ENCODE results near the gene KMT2C. TPM values are rescaled to one million over a fixed set of nuclear protein-coding genes. Genes with fewer than 3 reads are reported as not detected.
"Not testable (repeated sequence)": the region's sequence is repeated elsewhere in the genome, so short reads cannot be mapped to it uniquely, and the experiment has no call there.

The KMT2C gene
- total RNA-seq, 1 donor: 122 TPM

DNA sequence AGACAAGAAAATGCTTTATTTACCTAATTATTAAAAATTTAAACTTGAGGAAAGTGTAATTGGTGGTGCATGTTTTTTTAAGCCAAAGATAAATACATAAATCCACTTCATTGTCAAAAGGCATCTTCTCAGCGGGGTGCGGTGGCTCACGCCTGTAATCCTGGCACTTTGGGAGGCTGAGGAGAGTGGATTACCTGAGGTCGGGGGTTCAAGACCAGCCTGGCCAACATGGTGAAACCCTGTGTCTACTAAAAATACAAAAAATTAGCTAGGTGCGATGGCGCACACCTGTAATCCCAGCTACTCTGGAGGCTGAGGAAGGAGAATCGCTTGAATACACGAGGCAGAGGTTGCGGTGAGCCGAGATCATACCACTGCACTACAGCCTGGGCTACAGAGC is 3.1 kb downstream of the KMT2C start:
- H3K27me3 ChIP-seq (ENCODE audit: insufficient read depth, low read length); H3K9me3 ChIP-seq (ENCODE audit: low read depth, low read length); H3K4me3 ChIP-seq (ENCODE audit: low read length): not testable (repeated sequence)
- H3K4me1 ChIP-seq (ENCODE audit: insufficient read depth, low read length): peaks cover 25% of the 10 kb centered on the region

GRCh38 chr7:152430854-152431253 is 4.9 kb downstream of the KMT2C start:
- H3K4me1 ChIP-seq (ENCODE audit: insufficient read depth, low read length): peaks cover 37% of the 10 kb centered on the region
- H3K4me3 ChIP-seq (ENCODE audit: low read length): no peak overlapping the region
- H3K9me3 ChIP-seq (ENCODE audit: low read depth, low read length): no peaks in the 10 kb centered on the region
- H3K27me3 ChIP-seq (ENCODE audit: insufficient read depth, low read length): no peaks in the 10 kb centered on the region

GRCh38 chr7:152430118-152430517 is 5.7 kb downstream of the KMT2C start:
- not testable (repeated sequence) for H3K27me3 ChIP-seq (ENCODE audit: insufficient read depth, low read length)

DNA sequence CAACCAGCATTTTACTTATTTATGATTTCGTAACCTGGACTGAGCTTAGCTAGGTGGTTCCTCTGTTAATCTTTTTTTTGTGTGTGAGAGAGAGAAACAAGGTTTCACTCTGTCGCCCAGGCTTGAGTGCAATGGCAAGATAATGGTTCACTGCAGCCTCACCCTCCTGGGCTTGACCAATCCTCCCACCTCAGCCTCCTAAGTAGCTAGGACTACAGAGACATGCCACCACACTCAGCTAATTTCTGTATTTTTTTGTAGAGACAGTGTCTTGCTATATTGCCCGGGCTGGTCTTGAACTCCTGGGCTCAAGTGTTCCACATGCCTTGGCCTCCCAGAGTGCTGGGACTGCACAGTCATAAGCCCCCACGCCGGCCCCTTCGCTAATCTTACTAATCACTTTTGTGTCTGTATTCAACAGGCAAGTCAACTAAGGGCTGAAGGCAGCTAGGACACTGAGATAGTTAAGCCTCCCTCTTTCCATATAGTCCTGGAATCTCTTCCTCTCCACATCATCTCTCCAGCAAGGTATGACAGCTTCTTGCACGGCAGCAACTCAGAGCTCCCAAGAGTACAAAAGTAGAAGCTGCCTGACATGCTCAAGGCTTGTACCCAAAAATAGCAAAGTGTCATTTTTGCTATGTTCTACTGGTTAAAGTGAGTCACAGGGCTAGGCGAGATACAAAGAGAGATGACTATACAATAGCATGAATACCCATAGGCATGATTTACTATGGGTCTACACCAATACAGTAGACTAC is 11.3 kb downstream of the KMT2C start:
- H3K4me1 ChIP-seq (ENCODE audit: insufficient read depth, low read length): peaks cover 44% of the 10 kb centered on the region
- no peaks in the 10 kb centered on the region for H3K27me3 ChIP-seq (ENCODE audit: insufficient read depth, low read length)
- peaks cover 6% of the 10 kb centered on the region for H3K9me3 ChIP-seq (ENCODE audit: low read depth, low read length)
- H3K4me3 ChIP-seq (ENCODE audit: low read length): no peak overlapping the region

More at GRCh38 chr7:152430118-152430517, 5.7 kb downstream of the KMT2C start:
- peaks cover 40% of the 10 kb centered on the region for H3K4me1 ChIP-seq (ENCODE audit: insufficient read depth, low read length)
- H3K4me3 ChIP-seq (ENCODE audit: low read length); H3K9me3 ChIP-seq (ENCODE audit: low read depth, low read length): not testable (repeated sequence)

DNA sequence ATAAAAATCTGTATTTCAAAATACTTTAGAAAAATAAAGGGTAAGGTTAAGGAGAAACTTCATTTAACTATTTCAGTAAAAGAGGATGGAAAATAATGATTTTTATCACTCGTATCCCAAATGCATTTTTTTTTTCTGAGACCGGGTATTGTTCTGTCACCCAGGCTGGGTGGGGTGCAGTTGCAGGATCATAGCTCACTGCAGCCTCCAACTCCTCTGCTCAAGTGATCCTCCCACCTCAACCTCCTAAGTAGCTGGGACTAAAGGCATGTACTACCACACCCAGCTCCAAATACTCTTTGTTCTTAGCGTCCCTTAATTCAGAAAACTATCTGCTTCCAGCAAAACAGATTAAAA is 11.8 kb downstream of the KMT2C start:
- Histone ChIP-seq H3K4me1 (ENCODE audit: insufficient read depth, low read length) (peaks cover 44% of the 10 kb centered on the region), H3K9me3 (ENCODE audit: low read depth, low read length) (peaks cover 6% of the 10 kb centered on the region), H3K27me3 (ENCODE audit: insufficient read depth, low read length) (no peaks in the 10 kb centered on the region), H3K4me3 (ENCODE audit: low read length) (no peak overlapping the region)

DNA sequence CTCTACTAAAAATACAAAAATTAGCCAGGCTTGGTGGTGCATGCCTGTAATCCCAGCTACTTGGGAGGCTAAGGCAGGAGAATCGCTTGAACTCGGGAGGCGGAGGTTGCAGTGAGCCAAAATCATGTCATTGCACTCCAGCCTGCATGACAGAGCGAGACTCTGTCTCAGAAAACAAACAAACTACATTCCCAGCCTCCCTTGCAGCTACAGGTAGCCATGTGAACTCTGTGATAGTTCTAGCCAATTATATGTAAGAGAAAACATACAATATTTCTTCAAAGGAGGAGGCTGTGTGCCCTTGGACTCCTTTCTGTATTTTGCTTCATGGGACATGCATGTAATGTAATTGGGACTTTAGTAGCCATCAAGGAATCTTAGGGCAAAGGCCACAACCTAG is 12.6 kb downstream of the KMT2C start:
- not testable (repeated sequence) for H3K4me3 ChIP-seq (ENCODE audit: low read length); H3K27me3 ChIP-seq (ENCODE audit: insufficient read depth, low read length); H3K9me3 ChIP-seq (ENCODE audit: low read depth, low read length)
- peaks cover 36% of the 10 kb centered on the region for H3K4me1 ChIP-seq (ENCODE audit: insufficient read depth, low read length)

- not testable (repeated sequence) for H3K9me3 ChIP-seq (ENCODE audit: low read depth, low read length); H3K27me3 ChIP-seq (ENCODE audit: insufficient read depth, low read length); H3K4me3 ChIP-seq (ENCODE audit: low read length)
- H3K4me1 ChIP-seq (ENCODE audit: insufficient read depth, low read length): peaks cover 24% of the 10 kb centered on the region
These were observed 14.9 kb downstream of the KMT2C start for GRCh38 chr7:152420950-152421349.

GRCh38 chr7:152419473-152420429 is 16.1 kb downstream of the KMT2C start:
- Histone ChIP-seq H3K4me1 (ENCODE audit: insufficient read depth, low read length) (peaks cover 20% of the 10 kb centered on the region), H3K4me3 (ENCODE audit: low read length) (no peak overlapping the region), H3K9me3 (ENCODE audit: low read depth, low read length) (peaks cover 6% of the 10 kb centered on the region), H3K27me3 (ENCODE audit: insufficient read depth, low read length) (no peaks in the 10 kb centered on the region)

DNA sequence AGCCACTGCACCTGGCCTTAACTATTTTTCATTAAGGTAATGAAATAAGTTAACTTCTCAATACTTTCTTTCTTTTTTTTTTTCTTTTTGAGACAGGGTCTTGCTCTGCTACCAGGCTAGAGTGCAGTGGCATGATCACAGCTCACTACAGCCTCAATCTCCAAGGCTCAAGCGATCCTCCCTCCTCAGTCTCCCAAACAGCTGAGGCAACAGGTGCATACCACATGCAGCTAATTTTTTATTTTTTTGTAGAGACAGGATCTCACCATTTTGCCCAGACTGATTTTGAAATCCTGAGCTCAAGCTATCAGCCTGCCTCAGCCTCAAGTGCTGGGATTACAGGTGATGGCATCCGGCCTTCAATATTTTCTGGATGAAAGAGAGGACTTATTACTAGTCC is 21.0 kb downstream of the KMT2C start:
- H3K27me3 ChIP-seq (ENCODE audit: insufficient read depth, low read length): no peaks in the 10 kb centered on the region
- H3K4me3 ChIP-seq (ENCODE audit: low read length): no peak overlapping the region

DNA sequence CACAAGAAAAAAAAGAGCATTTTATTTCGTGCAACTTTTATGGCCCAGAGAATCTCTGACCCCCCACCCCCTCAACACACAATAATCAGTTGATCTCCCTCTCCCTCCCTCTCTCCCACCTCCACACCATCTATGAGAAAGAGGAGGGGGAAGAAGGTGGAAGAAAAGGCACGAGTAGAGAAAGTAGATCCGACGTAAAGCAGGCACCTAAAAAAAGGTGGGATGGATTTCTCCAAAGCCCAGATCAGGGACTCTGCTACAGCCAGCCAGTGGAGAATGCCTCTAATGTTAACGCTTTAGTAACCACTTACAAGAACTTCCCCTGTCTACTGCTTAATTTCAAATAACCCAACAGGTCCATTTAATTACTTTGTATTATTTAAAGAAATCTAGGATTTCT is 24.4 kb downstream of the KMT2C start:
- no peak overlapping the region for H3K4me3 ChIP-seq (ENCODE audit: low read length)
- peaks cover 3% of the 10 kb centered on the region for H3K9me3 ChIP-seq (ENCODE audit: low read depth, low read length)
- H3K27me3 ChIP-seq (ENCODE audit: insufficient read depth, low read length): no peaks in the 10 kb centered on the region
- peaks cover 4% of the 10 kb centered on the region for H3K4me1 ChIP-seq (ENCODE audit: insufficient read depth, low read length)

More for the DNA sequence above, 21.0 kb downstream of the KMT2C start:
- Histone ChIP-seq H3K9me3 (ENCODE audit: low read depth, low read length) (no peaks in the 10 kb centered on the region), H3K4me1 (ENCODE audit: insufficient read depth, low read length) (peaks cover 7% of the 10 kb centered on the region)

GRCh38 chr7:152406491-152406890 is 29.3 kb downstream of the KMT2C start:
- Histone ChIP-seq H3K4me1 (ENCODE audit: insufficient read depth, low read length) (peaks cover 4% of the 10 kb centered on the region), H3K4me3 (ENCODE audit: low read length) (no peak overlapping the region), H3K27me3 (ENCODE audit: insufficient read depth, low read length) (no peaks in the 10 kb centered on the region), H3K9me3 (ENCODE audit: low read depth, low read length) (peaks cover 14% of the 10 kb centered on the region)

GRCh38 chr7:152406030-152406429 is 29.8 kb downstream of the KMT2C start:
- not testable (repeated sequence) for H3K4me1 ChIP-seq (ENCODE audit: insufficient read depth, low read length); H3K4me3 ChIP-seq (ENCODE audit: low read length); H3K27me3 ChIP-seq (ENCODE audit: insufficient read depth, low read length)
- H3K9me3 ChIP-seq (ENCODE audit: low read depth, low read length): peaks cover 14% of the 10 kb centered on the region

GRCh38 chr7:152403726-152404125 is 32.1 kb downstream of the KMT2C start:
- Histone ChIP-seq H3K27me3 (ENCODE audit: insufficient read depth, low read length) (no peaks in the 10 kb centered on the region), H3K4me3 (ENCODE audit: low read length) (no peak overlapping the region), H3K9me3 (ENCODE audit: low read depth, low read length) (peaks cover 14% of the 10 kb centered on the region), H3K4me1 (ENCODE audit: insufficient read depth, low read length) (peaks cover 2% of the 10 kb centered on the region)

- Histone ChIP-seq H3K4me3 (ENCODE audit: low read length) (no peak overlapping the region), H3K4me1 (ENCODE audit: insufficient read depth, low read length) (peaks cover 4% of the 10 kb centered on the region), H3K9me3 (ENCODE audit: low read depth, low read length) (peaks cover 14% of the 10 kb centered on the region), H3K27me3 (ENCODE audit: insufficient read depth, low read length) (no peaks in the 10 kb centered on the region)
These were observed 33.2 kb downstream of the KMT2C start for GRCh38 chr7:152402384-152403250.

- no peaks in the 10 kb centered on the region for H3K27me3 ChIP-seq (ENCODE audit: insufficient read depth, low read length)
- H3K9me3 ChIP-seq (ENCODE audit: low read depth, low read length): peaks cover 6% of the 10 kb centered on the region
- no peak overlapping the region for H3K4me3 ChIP-seq (ENCODE audit: low read length)
- peaks cover 12% of the 10 kb centered on the region for H3K4me1 ChIP-seq (ENCODE audit: insufficient read depth, low read length)
These were observed 36.5 kb downstream of the KMT2C start for GRCh38 chr7:152399344-152399743.

All from mononuclear cell (primary cell).